ENCODE data around the gene RBM48. TPM values are rescaled to one million over a fixed set of nuclear protein-coding genes. Genes with fewer than 3 reads are reported as not detected.
"Not testable (repeated sequence)": the region's sequence is repeated elsewhere in the genome, so short reads cannot be mapped to it uniquely, and the experiment has no call there.

Gene RBM48
- total RNA-seq, 1 experiment from 2014 or later: 9.1 TPM

- DNase-seq (ENCODE audit: low read depth): not testable (repeated sequence)
Observed at GRCh38 chr7:92543542-92543941, 14.9 kb downstream of the RBM48 start.

- not testable (repeated sequence) for DNase-seq (ENCODE audit: low read depth)
Observed at GRCh38 chr7:92545116-92545515, 16.5 kb downstream of the RBM48 start.

- no peak for DNase-seq (ENCODE audit: low read depth)
Observed at GRCh38 chr7:92546856-92547497, 18.4 kb downstream of the RBM48 start.

GRCh38 chr7:92547579-92547978 is 19.0 kb downstream of the RBM48 start:
- DNase-seq (ENCODE audit: low read depth): no peak

GRCh38 chr7:92550194-92550593 is 21.6 kb downstream of the RBM48 start:
- no peak for DNase-seq (ENCODE audit: low read depth)

- no peak for DNase-seq (ENCODE audit: low read depth)
Observed at GRCh38 chr7:92557249-92557648, 28.7 kb downstream of the RBM48 start.

GRCh38 chr7:92557808-92558362 is 29.3 kb downstream of the RBM48 start:
- DNase-seq (ENCODE audit: low read depth): no peak

- DNase-seq (ENCODE audit: low read depth): no peak
Observed at GRCh38 chr7:92560602-92561001, 32.0 kb downstream of the RBM48 start.

- DNase-seq (ENCODE audit: low read depth): no peak
Observed at GRCh38 chr7:92563345-92563744, 34.8 kb downstream of the RBM48 start.

- DNase-seq (ENCODE audit: low read depth): peak; percentile 48
Observed at GRCh38 chr7:92567460-92567859, 38.9 kb downstream of the RBM48 start.

- DNase-seq (ENCODE audit: low read depth): no peak
Observed at GRCh38 chr7:92569137-92569536, 40.5 kb downstream of the RBM48 start.

- DNase-seq (ENCODE audit: low read depth): no peak
Observed at GRCh38 chr7:92576296-92576695, 47.7 kb downstream of the RBM48 start.

- DNase-seq (ENCODE audit: low read depth): no peak
Observed at GRCh38 chr7:92582948-92583347, 54.4 kb downstream of the RBM48 start.

- DNase-seq (ENCODE audit: low read depth): peak; percentile 24
Observed at GRCh38 chr7:92584953-92585352, 56.4 kb downstream of the RBM48 start.

- DNase-seq (ENCODE audit: low read depth): no peak
Observed at GRCh38 chr7:92586403-92586802, 57.8 kb downstream of the RBM48 start.

- DNase-seq (ENCODE audit: low read depth): no peak
Observed at GRCh38 chr7:92586841-92587240, 58.2 kb downstream of the RBM48 start.

Other genes with a start within 250 kb of the RBM48 start
- 20.1 and 24.6 TPM in 2 replicates for gene GATAD1, start 81.3 kb upstream of the RBM48 start, total RNA-seq (2014; rRNA removed; shearing (Covaris generic))
- gene ERVW-1, start 50.8 kb upstream of the RBM48 start, total RNA-seq (2014; rRNA removed; shearing (Covaris generic)): not detected in 2 replicates
- gene PEX1, start 275 bp upstream of the RBM48 start, total RNA-seq (2014; rRNA removed; shearing (Covaris generic)): 7.2 TPM in 2 replicates
- 20.0 and 20.5 TPM in 2 replicates for gene FAM133B, start 61.6 kb downstream of the RBM48 start, total RNA-seq (2014; rRNA removed; shearing (Covaris generic))